Mesenchymal stem cell (in vitro differentiated cells and primary cell): ENCODE data around the gene UNKL.
A peak's percentile ranks its signal among the peaks of the same experiment; 100 is the strongest.

ENCODE experiments used
- DNase-seq: peaks from one replicate; pipeline ENCODE4 v3.0.0-alpha.2; 2013
- H2AFZ ChIP-seq: one replicate; pipeline ENCODE4 v1.6.1; 2013; ENCODE audit warnings: low read depth, mild to moderate bottlenecking, control low read depth, inconsistent platforms, low read length, moderate library complexity
- H2AK5ac ChIP-seq: 2 replicates; pipeline ENCODE4 v1.6.1; 2013; ENCODE audit warnings: low read length, moderate library complexity, mild to moderate bottlenecking, inconsistent platforms; ENCODE audit not compliant: severe bottlenecking
- H2BK120ac ChIP-seq: one replicate; pipeline ENCODE4 v1.6.1; 2013; ENCODE audit warnings: low read depth, mild to moderate bottlenecking, inconsistent platforms, low read length, moderate library complexity
- H2BK12ac ChIP-seq, 2 experiments: one replicate each; pipeline ENCODE4 v1.6.1; 2013; ENCODE audit warnings: inconsistent platforms in 2 of 2, low read length in 2 of 2, mild to moderate bottlenecking in 2 of 2, moderate library complexity in 2 of 2, control low read depth in 1 of 2
- H2BK15ac ChIP-seq: one replicate; pipeline ENCODE4 v1.6.1; 2013; ENCODE audit warnings: mild to moderate bottlenecking, low read depth, inconsistent platforms; ENCODE audit not compliant: poor library complexity, severe bottlenecking
- H2BK5ac ChIP-seq: 2 replicates; pipeline ENCODE4 v1.6.1; 2013; ENCODE audit warnings: low read depth, mild to moderate bottlenecking, low read length, control low read depth, inconsistent platforms; ENCODE audit not compliant: poor library complexity, severe bottlenecking
- H3K14ac ChIP-seq, 2 experiments: one replicate each; pipeline ENCODE4 v1.6.1; 2013; ENCODE audit warnings: inconsistent platforms in 2 of 2, low read length in 2 of 2, control low read depth in 1 of 2, mild to moderate bottlenecking in 1 of 2, moderate library complexity in 1 of 2
- H3K18ac ChIP-seq, 2 experiments: one replicate each; pipeline ENCODE4 v1.6.1; 2013; ENCODE audit warnings: inconsistent platforms in 2 of 2, low read length in 2 of 2, control low read depth in 1 of 2, low read depth in 1 of 2, mild to moderate bottlenecking in 1 of 2
- H3K23ac ChIP-seq, 2 experiments: one replicate each; pipeline ENCODE4 v1.6.1; 2013; ENCODE audit warnings: inconsistent platforms in 2 of 2, low read length in 2 of 2, mild to moderate bottlenecking in 2 of 2, moderate library complexity in 2 of 2, control low read depth in 1 of 2
- H3K27ac ChIP-seq: 2 replicates; pipeline ENCODE4 v1.5.1; 2013; ENCODE audit warnings: mild to moderate bottlenecking, moderate library complexity, low read length, control low read depth, inconsistent platforms; ENCODE audit not compliant: poor library complexity, severe bottlenecking
- H3K27me3 ChIP-seq, 2 experiments: 2 replicates each; pipeline versions ENCODE4 v1.6.1 to v1.7.0; 2013; ENCODE audit warnings: low read length in 2 of 2, mild to moderate bottlenecking in 2 of 2, moderate library complexity in 2 of 2, control low read depth in 1 of 2, inconsistent platforms in 1 of 2; ENCODE audit not compliant: control insufficient read depth in 1 of 2, insufficient read depth in 1 of 2
- H3K36me3 ChIP-seq, 2 experiments: 2 replicates each; pipeline versions ENCODE4 v1.6.1 to v1.7.0; 2013; ENCODE audit warnings: low read length in 2 of 2, control low read depth in 1 of 2, inconsistent platforms in 1 of 2, low read depth in 1 of 2, mild to moderate bottlenecking in 1 of 2; ENCODE audit not compliant: insufficient read depth in 2 of 2, control insufficient read depth in 1 of 2
- H3K4ac ChIP-seq, 2 experiments: one replicate each; pipeline ENCODE4 v1.6.1; 2013; ENCODE audit warnings: inconsistent platforms in 2 of 2, low read length in 2 of 2, mild to moderate bottlenecking in 2 of 2, moderate library complexity in 2 of 2, control low read depth in 1 of 2, low read depth in 1 of 2
- H3K4me1 ChIP-seq: 2 replicates; pipeline ENCODE4 v1.6.1; 2013; ENCODE audit warnings: low read depth, low read length, control low read depth; ENCODE audit not compliant: control insufficient read depth, insufficient read depth
- H3K4me2 ChIP-seq: 2 replicates; pipeline ENCODE4 v1.6.1; 2013; ENCODE audit warnings: low read length, mild to moderate bottlenecking, inconsistent platforms; ENCODE audit not compliant: poor library complexity, severe bottlenecking
- H3K4me3 ChIP-seq, 2 experiments: 2 replicates each; pipeline versions ENCODE4 v1.5.1 to v1.7.0; 2013; ENCODE audit warnings: low read length in 2 of 2, mild to moderate bottlenecking in 2 of 2, control low read depth in 1 of 2, low read depth in 1 of 2; ENCODE audit not compliant: insufficient read depth in 1 of 2
- H3K79me1 ChIP-seq: replicated peaks from 2 replicates; pipeline ENCODE4 v1.6.1; 2013; ENCODE audit warnings: mild to moderate bottlenecking, control low read depth, low read length, inconsistent platforms; ENCODE audit not compliant: poor library complexity, severe bottlenecking
- H3K9ac ChIP-seq: 2 replicates; pipeline ENCODE4 v1.7.0; 2013; ENCODE audit warnings: mild to moderate bottlenecking, low read length, moderate library complexity
- H3K9me3 ChIP-seq: 2 replicates; pipeline ENCODE4 v1.7.0; 2013; ENCODE audit warnings: mild to moderate bottlenecking, low read length; ENCODE audit not compliant: control insufficient read depth
- H4K8ac ChIP-seq: one replicate; pipeline ENCODE4 v1.6.1; 2013; ENCODE audit warnings: inconsistent platforms, mild to moderate bottlenecking, low read length, moderate library complexity
- H4K91ac ChIP-seq: one replicate; pipeline ENCODE4 v1.6.1; 2013; ENCODE audit warnings: mild to moderate bottlenecking, low read length, inconsistent platforms
- WGBS: methylation state at CpG from one replicate; pipeline ENCODE4 v1.1.7; 2013; ENCODE audit warnings: mixed read lengths; 5-methylcytosine and 5-hydroxymethylcytosine counted together

UNKL gene

GRCh38 chr16:1439058-1439698 lies 24.7 kb upstream of the UNKL start:
- no peak overlapping the region for H2BK15ac ChIP-seq
- DNase-seq: no peak
- peaks cover 16% of the 10 kb centered on the region for H3K4me1 ChIP-seq
- H3K23ac ChIP-seq: no peak overlapping the region
- no peak overlapping the region for H2AFZ ChIP-seq
- H2AK5ac ChIP-seq: no peak overlapping the region
- H3K14ac ChIP-seq: no peak overlapping the region
- H3K9ac ChIP-seq: no peak overlapping the region
- H3K4me2 ChIP-seq: no peak overlapping the region
- H3K9me3 ChIP-seq: no peaks in the 10 kb centered on the region
- peak overlapping the region; percentile 0 for H4K8ac ChIP-seq
- no peak overlapping the region for H3K4me3 ChIP-seq
- H2BK12ac ChIP-seq: no peak overlapping the region
- 87% methylated on average over 20 of the region's 27 CpGs for WGBS
- H3K4ac ChIP-seq: no peak overlapping the region
- no peak overlapping the region for H3K18ac ChIP-seq
- no peak overlapping the region for H4K91ac ChIP-seq
- no peaks in the 10 kb centered on the region for H3K27me3 ChIP-seq
- no peak overlapping the region for H2BK5ac ChIP-seq
- H3K36me3 ChIP-seq: peaks cover 0 to 5% of the 10 kb centered on the region in 2 experiments
- H2BK120ac ChIP-seq: no peak overlapping the region
- H3K79me1 ChIP-seq: no peaks in the 10 kb centered on the region
- no peak overlapping the region for H3K27ac ChIP-seq

DNA sequence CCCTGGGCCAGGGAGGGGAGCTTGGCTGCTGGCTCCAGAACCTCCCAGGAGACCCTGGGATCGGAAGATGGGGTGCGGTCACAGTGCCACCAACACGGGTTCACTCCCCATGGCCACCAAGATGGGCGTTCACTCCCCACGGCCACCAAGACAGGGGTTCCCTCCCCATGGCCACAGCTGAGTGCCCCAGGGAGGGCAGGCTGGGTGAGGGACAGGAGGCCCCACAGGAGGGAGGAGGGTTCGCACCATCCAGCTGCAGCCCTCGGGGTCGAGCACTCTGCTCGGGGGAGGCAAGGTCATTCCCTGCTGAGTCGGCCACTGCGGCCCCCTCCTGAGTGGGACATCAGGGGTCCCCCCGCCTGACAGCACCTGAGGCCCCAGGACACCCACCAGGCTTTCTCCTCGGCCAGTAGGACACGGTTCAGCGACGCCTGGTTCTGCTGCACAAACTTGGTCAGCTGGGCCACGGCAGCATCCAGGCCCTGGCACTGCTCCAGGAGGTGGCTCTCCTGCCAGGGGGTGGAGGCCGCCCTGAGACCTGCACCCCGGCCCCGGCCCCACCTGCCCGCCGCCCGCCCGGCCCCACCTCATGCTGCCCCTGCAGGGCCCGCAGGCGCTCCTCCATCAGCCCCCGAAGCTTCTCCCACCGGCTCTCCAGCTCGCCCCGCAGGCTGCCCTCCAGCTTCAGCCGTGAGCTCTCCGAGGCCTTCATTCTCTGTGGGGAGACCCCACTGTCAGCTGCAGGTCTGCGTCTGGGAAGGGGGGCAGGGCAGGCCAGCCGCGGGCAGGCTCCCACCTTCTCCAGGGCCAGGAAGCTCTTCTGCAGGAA lies 23.9 kb upstream of the UNKL start:
- peaks cover 0 to 2% of the 10 kb centered on the region in 2 experiments for H3K27me3 ChIP-seq
- no peak overlapping the region for H2AFZ ChIP-seq
- no peak overlapping the region for H2BK5ac ChIP-seq
- no peak overlapping the region for H3K4me2 ChIP-seq
- H3K23ac ChIP-seq: no peak overlapping the region
- 88% methylated on average over 35 of the region's 35 CpGs for WGBS
- H2AK5ac ChIP-seq: no peak overlapping the region
- no peak overlapping the region for H3K4me3 ChIP-seq
- H3K9ac ChIP-seq: no peak overlapping the region
- H2BK15ac ChIP-seq: no peak overlapping the region
- no peak for DNase-seq
- H3K79me1 ChIP-seq: no peaks in the 10 kb centered on the region
- H4K8ac ChIP-seq: no peak overlapping the region
- no peak overlapping the region for H3K27ac ChIP-seq
- H4K91ac ChIP-seq: peak overlapping the region; percentile 55
- no peaks in the 10 kb centered on the region for H3K9me3 ChIP-seq
- no peak overlapping the region for H2BK12ac ChIP-seq
- peaks cover 0 to 5% of the 10 kb centered on the region in 2 experiments for H3K36me3 ChIP-seq
- no peak overlapping the region for H3K4ac ChIP-seq
- H3K18ac ChIP-seq: no peak overlapping the region
- peaks cover 16% of the 10 kb centered on the region for H3K4me1 ChIP-seq
- no peak overlapping the region for H2BK120ac ChIP-seq
- no peak overlapping the region for H3K14ac ChIP-seq

GRCh38 chr16:1437606-1438005 lies 23.1 kb upstream of the UNKL start:
- H3K27me3 ChIP-seq: peaks cover 0 to 5% of the 10 kb centered on the region in 2 experiments
- no peak overlapping the region for H2BK5ac ChIP-seq
- no peak overlapping the region for H4K8ac ChIP-seq
- H3K23ac ChIP-seq: no peak overlapping the region
- peaks cover 16% of the 10 kb centered on the region for H3K4me1 ChIP-seq
- no peak overlapping the region for H3K9ac ChIP-seq
- H2BK12ac ChIP-seq: no peak overlapping the region
- H3K9me3 ChIP-seq: no peaks in the 10 kb centered on the region
- no peak overlapping the region for H2AK5ac ChIP-seq
- H3K79me1 ChIP-seq: no peaks in the 10 kb centered on the region
- no peak overlapping the region for H2AFZ ChIP-seq
- no peak overlapping the region for H3K18ac ChIP-seq
- H3K27ac ChIP-seq: no peak overlapping the region
- no peak overlapping the region for H3K4me3 ChIP-seq
- H2BK120ac ChIP-seq: no peak overlapping the region
- 81% methylated on average over 20 of the region's 22 CpGs for WGBS
- H3K4me2 ChIP-seq: no peak overlapping the region
- DNase-seq: no peak
- no peak overlapping the region for H3K14ac ChIP-seq
- no peak overlapping the region for H3K4ac ChIP-seq
- no peak overlapping the region for H4K91ac ChIP-seq
- peaks cover 0 to 5% of the 10 kb centered on the region in 2 experiments for H3K36me3 ChIP-seq
- H2BK15ac ChIP-seq: no peak overlapping the region

DNA sequence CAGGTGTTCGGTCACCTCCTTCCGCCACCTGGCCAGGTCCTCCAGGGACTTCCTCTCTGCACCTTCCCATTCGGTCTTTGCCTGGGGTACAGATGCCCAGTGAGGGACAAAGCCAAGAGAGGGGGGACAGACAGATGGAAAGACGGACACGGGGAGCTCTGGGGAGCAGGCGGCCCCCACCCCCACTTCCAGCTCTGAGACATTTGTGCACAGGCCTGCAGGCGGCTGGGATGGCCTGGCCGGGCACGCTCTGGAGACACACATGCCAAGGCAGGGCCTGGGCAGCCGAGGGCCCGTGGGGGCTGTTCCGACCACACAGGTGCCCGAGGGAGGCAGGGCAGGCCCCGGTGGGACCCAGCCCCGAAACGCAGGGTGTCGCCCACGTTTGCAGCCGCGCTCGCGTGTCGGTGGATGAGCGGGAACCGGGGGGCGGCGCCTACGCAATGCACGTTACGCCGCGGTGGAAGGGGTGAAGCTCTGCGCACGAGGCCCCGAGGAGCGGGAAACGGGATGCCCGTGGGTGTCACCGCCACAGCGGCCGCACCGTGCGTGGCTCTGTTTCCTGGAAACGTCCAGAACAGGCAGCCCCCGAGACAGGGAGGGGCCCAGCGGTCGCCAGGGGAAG lies 22.3 kb upstream of the UNKL start:
- no peak overlapping the region for H2BK15ac ChIP-seq
- H3K36me3 ChIP-seq: peaks cover 0 to 5% of the 10 kb centered on the region in 2 experiments
- no peak overlapping the region for H2BK120ac ChIP-seq
- no peak for DNase-seq
- no peak overlapping the region for H3K4ac ChIP-seq
- H3K27ac ChIP-seq: no peak overlapping the region
- no peak overlapping the region for H3K4me2 ChIP-seq
- no peak overlapping the region for H2AFZ ChIP-seq
- H3K79me1 ChIP-seq: no peaks in the 10 kb centered on the region
- no peaks in the 10 kb centered on the region for H3K9me3 ChIP-seq
- no peak overlapping the region for H3K9ac ChIP-seq
- H4K8ac ChIP-seq: no peak overlapping the region
- peaks cover 4 to 11% of the 10 kb centered on the region in 2 experiments for H3K27me3 ChIP-seq
- no peak overlapping the region for H2BK5ac ChIP-seq
- H3K4me3 ChIP-seq: no peak overlapping the region
- no peak overlapping the region for H2AK5ac ChIP-seq
- no peak overlapping the region for H3K18ac ChIP-seq
- no peak overlapping the region for H3K14ac ChIP-seq
- 94% methylated on average over 44 of the region's 47 CpGs for WGBS
- peaks cover 16% of the 10 kb centered on the region for H3K4me1 ChIP-seq
- peak overlapping the region; percentile 39 for H4K91ac ChIP-seq
- no peak overlapping the region for H3K23ac ChIP-seq
- H2BK12ac ChIP-seq: no peak overlapping the region
